Vagina (tissue), 2 donors: ENCODE measurements around the gene C12orf43.

Source experiments
- CTCF ChIP-seq, 3 experiments: fragments of 450-650 bp in 2 of 3; fragments of 200-600 bp in 1 of 3; sonication (generic) in 1 of 3; IDR thresholded peaks; one replicate each; pipeline ENCODE4 v1.5.1; 2017 to 2019; ENCODE audit warnings: antibody characterized with exemption in 3 of 3, mild to moderate bottlenecking in 2 of 3, moderate library complexity in 2 of 3
- POLR2A ChIP-seq, 2 donors: fragments of 450-650 bp; IDR thresholded peaks; one replicate each; pipeline ENCODE4 v1.6.1; 2017; ENCODE audit warnings: antibody characterized with exemption in 2 of 2, mild to moderate bottlenecking in 2 of 2, moderate library complexity in 2 of 2
- POLR2AphosphoS5 ChIP-seq, 2 donors: sonication (generic); formaldehyde crosslinking; IDR thresholded peaks; one replicate each; pipeline ENCODE4 v1.9.0; 2017; ENCODE audit warnings: antibody characterized with exemption in 2 of 2, mild to moderate bottlenecking in 2 of 2, low read depth in 1 of 2; ENCODE audit not compliant: insufficient read depth in 1 of 2

- no peak for TF ChIP-seq CTCF (IDR thresholded peaks at IDR 0.05)
- TF ChIP-seq POLR2A (IDR thresholded peaks at IDR 0.05) = no peak
- no peak for TF ChIP-seq POLR2AphosphoS5 (IDR thresholded peaks at IDR 0.05; ENCODE audit: insufficient read depth in 1 of 2, low read depth in 1 of 2)
Measured at GRCh38 chr12:120981407-120981941, 34.8 kb downstream of the C12orf43 start.
